GM18873 (cell line): ENCODE data around the gene VPS54.
"Not testable (repeated sequence)": the region's sequence is repeated elsewhere in the genome, so short reads cannot be mapped to it uniquely, and the experiment has no call there.

ENCODE experiments used
- ATAC-seq: cut with Tn5 transposase; IDR thresholded peaks from one replicate; pipeline ENCODE4 v1.9.1; 2021; ENCODE audit warnings: mild to moderate bottlenecking, moderate library complexity, moderate number of reproducible peaks; ENCODE audit not compliant: unreplicated experiment, low FRiP score

Gene VPS54

DNA sequence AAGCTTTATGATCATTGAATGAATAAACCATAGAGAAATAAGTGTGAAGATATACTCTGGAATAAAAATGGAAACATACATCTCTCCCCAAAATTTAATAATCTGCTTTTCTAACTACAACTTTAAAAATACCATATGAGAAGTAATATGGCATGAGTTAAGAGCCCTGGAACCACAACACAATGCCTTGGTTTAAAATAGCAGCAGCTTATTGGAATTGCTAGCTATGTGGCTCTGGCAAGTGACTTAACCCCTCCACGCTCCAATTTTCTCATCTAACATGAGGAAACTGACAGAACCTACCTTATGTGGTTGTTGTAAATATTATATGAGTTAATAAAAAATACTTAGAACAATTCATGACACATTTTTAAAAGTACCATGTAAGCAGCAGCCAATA is 76.4 kb downstream of the VPS54 start:
- ATAC-seq, result no peak

DNA sequence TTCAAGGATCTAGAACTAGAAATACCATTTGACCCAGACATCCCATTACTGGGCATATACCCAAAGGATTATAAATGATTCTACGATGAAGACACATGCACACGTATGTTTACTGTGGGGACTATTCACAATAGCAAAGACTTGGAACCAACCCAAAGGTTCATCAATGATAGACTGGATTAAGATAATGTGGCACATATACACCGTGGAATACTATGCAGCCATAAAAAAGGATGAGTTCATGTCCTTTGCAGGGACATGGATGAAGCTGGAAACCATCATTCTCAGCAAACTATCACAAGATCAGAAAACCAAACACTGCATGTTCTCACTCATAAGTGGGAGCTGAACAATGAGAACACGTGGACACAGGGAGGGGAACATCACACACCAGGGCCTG is 87.1 kb downstream of the VPS54 start:
- not testable (repeated sequence) for ATAC-seq

DNA sequence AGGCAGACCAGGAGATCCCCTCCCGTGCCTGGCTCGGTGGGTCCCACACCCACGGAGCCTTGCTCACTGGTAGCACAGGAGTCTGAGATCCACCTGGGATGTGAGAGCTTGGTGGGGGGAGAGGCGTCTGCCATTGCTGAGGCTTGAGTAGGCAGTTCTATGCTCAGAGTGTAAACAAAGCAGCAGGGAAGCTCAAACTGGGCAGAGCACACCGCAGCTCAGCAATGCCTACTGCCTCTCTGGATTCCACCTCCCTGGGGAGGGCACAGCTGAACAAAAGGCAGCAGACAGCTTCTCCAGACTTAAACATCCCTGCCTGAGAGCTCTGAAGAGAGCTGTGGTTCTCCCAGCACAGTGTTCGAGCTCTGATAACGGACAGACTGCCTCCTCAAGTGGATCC is 92.4 kb downstream of the VPS54 start:
- ATAC-seq, result no peak

DNA sequence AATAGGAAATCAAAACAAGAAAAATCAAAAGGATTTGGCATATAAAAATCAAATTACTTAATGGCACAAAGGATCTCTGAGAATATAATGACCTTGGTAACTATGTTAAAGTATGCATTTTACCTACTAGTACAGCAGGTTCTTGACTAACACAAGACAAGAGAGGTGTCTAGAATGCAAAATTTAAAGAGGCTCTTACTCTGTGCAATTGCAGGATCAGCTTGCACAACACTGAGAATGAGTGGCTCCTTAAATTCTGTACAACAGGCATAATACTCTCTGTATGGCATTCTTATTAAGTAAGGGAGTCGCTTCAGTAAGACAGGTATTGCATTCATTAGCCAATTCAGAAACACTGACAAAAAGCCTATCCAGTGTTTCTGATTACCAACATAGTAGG is 104.9 kb downstream of the VPS54 start:
- ATAC-seq, result no peak

DNA sequence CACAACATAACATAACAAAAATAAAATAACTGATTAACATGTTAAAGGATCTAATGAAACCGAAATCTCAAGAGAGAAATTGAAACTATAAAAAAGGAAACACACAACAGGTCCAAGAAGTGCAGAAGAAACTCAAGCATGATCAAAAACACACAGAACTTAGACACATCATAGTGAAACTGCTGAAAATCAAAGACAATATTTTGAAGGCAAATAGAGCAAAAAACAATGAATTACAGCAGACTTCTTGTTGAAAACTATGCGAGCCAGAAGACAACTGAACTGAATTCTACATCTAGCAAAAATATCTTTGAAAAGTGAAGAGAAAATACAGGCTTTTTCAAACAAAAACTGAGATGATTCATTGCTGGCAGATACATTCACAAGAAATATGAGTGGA is 116.2 kb downstream of the VPS54 start:
- no peak for ATAC-seq

DNA sequence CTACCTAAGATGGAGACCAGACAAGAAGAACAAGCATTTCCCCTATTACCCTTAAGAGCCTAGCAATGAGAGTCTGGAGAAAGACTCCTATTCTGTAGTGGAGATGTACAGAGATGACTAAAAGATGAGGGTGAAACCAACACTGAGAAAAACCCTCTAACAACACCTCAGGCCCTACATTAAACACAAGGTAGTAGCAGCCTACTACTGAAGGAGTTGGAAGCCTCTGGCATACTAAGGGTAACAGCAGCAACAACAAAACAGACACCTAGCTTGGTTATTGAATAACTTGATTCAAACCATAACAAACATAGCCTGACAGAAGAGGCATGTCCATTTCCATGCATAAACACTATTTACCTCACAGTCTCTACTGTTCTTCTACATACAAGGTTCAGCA is 117.1 kb downstream of the VPS54 start:
- ATAC-seq, result no peak

DNA sequence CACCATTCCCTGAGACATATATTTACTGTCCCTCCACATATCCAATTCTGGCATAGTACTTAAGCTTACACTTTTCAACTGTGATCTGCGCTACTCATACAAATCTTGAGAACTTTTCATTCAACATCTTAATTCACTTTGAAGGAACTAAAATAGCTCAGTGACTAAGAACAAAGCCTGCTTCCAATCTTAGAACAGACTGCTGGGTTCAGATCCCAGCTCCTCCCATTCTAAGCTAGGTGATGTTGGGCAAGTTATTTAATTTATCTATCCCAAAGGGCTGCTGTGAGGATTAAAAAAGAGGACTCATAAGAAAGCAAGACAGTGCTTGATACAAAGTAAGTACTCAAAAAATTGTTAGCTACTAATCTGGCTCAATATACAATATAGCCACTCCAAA is 119.6 kb downstream of the VPS54 start:
- ATAC-seq, result no peak

DNA sequence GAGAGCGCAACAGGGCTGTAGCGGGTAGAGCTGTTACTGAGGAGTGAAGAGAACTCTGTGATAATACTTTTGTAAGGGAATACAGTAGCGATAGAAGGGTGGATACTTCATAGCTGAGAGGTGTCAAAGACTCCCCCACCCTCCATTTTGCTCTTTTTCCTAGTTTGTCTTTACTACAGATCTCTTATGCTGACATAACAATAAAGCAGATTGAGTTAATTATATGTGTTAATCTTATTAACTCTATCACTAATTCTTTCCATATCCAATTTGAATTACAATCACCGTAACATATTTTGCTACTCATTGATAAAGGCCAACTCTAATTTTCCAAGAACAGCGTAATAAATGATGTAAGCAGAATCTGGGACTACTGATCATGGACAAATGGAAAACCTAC is 120.4 kb downstream of the VPS54 start:
- no peak for ATAC-seq

DNA sequence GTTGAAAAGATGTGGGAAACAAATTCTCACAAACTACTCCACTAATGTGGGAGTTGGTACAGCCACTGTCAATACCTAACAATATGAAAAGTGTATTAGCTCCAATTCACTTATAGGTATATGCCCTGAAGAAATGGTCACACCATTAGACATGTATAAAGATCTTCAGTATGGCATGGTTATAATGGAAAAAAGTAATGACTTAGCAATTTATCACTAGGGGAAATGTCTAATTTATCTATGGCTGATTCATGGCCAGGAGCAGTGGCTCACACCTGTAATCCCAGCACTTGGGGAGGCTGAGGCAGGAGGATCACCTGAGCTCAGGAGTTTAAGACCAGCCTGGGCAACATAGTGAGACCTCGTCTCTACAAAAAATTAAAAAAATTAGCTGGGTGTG is 125.1 kb downstream of the VPS54 start:
- ATAC-seq, result no peak

DNA sequence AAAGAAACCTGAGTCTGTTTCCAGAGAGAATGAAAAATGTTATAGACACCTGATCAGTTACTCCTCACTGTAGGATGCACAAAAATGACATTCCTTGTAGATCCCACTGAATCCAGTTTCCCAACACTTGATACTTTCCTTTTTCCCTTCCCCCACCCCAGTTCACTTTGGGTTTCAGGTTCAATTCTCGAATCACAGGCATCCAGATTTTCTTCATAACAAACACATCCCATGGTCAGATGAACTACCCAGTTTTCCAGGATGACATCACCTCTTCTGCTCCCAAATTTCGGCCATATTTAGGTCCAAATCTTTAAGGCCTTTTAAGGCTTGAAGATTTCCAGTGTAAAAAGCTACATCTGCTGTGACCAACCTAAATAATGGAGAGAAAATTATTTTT is 126.1 kb downstream of the VPS54 start:
- ATAC-seq, result no peak

DNA sequence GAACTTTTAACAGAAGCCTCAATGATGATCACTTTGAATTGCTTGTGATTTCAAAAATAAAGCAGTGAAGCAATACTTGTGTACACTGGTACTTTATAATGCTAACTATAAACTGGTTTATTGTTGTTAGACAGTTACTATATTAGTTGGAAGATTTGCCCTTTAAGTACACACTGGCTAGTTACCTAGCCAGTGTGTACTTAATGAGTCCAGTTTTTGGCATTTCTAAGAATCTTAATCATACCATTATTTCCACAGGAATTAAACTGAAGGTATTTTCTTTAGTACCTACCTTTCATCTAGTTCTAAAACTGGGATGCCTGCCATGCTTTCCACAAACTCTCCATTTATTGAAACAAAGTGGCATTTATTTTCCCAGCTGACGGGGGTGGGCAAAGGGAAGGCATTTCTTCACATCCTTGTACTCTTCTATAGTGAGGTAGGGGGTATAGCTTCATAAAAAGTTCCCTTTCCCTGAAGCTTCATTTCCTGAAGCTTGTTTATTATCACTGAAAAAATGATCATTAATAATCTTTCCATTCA is 127.7 kb downstream of the VPS54 start:
- ATAC-seq, result no peak

DNA sequence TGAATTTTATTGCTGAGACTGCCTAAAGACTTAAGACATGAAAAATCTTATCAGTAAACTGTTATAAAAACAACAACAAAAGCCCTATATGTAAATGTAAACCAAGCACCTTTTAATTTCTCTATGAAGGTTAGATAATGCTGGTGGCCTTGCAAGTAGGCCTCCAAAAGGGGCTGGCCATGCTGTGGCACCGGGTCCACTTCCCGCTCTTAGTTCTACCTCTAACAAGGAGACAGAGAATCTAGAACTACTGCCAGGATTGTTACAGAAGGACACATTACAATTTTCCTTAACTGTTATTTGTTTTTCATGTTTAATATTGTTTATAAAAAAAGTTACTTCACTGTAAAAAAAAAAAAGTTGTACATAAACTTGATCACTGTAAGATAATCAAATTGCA is 128.6 kb downstream of the VPS54 start:
- ATAC-seq, result no peak

DNA sequence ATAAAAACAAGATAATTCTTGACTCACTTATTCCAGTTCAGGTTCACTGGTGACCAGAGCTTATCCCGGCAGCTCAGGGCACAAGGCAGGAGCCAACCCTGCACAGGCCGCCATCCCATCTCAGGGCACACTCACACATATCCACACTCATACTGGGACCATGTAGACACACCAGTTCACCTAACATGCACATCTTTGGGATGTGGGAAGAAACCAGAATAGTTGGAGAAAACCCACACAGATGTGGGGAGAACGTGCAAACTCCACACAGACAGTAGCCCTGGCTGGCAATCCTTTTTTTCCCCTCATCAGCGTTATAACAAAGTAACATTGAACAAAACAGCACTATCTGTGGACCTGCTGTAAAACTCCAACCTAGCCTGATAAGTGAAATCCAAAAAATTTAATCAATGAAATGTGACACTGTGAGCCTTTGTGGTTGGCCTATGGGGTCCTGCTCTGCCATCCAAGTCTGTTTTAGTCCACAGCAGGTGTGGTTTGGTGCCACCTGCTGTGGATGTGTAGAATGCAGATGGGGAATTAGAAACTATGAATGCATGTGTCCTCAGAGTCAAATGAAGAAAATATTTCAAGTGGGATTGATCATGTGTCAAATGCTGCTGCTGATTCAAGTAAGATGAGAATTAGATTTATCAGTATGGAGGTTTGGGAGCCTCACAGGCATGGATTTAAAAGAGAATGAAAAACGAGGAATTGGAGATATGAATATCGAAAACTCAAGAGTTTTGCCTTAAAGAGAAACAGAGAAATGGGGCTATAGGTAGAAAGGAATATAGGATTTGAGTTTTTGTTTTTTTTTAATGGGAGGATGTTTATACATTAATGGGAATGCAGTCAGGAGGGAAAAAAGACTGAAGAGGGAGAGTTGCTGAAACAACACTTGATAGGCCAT is 130.5 kb downstream of the VPS54 start:
- peak; percentile 62 for ATAC-seq

DNA sequence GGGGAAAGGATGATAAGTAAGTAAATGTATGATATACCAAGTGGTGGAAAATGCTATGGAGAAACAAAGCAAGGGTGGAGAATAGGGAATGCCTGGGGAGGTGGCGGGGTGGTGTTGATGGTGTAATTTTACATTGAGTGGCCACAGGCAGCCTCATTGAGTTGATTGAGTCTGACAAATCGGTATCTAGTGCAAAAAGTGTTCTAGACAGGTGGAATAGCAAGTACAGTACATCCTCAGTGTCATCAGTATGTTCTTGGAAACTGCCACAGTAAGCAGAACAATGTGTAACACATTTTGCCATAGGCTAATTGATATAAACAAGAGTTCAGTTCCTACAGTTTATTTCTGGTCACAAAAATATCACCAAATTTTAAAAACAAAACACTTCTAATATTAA is 131.2 kb downstream of the VPS54 start:
- ATAC-seq, result no peak

DNA sequence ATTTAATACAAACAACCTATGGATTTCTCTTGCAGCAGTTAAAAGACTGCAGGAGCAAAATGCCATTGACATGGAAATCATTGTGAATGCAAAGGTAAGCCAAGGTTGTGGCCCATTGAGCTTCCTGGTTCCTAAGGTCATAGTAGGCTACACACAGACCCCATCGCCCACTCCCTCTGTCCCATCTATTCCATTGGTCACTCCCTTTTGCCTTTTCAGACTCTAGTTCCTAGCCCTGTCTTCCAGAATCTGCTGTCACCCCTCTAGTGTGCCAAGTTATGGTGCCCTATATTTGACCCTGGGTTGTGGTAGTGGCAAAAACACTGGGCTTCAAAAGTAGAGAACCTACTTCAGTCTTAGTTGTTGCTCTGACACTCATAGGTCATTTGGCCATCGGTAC is 132.8 kb downstream of the VPS54 start:
- ATAC-seq, result no peak

DNA sequence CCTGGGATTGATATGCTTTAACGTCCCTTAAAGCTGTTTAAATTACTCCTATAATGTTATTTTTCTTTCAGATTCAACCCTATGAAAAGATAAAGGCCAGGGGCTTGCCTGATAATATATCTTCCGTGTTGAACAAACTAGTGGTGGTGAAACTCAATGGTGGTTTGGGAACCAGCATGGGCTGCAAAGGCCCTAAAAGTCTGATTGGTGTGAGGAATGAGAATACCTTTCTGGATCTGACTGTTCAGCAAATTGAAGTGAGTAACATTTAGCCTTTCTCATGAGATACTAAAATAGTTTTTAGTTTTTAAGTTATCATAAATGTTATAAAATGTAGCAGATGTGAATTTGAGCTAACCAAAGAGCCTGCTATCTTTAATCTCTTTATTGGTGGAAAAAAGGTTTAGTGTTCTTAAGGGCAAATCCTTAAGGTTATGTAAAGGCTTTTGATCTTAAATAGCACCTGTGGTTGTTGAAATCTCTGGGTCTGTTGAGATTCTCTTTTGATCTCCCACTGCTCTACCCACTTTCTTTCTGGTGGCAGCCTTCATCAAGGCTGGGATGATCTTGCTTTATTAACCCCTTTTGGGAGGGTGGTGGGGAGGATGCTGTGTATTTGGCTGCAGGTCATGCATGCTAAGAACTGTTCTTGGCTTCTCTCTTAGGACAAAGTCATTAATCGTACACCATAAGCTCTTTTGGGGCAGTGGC is 136.7 kb downstream of the VPS54 start:
- ATAC-seq, result no peak

DNA sequence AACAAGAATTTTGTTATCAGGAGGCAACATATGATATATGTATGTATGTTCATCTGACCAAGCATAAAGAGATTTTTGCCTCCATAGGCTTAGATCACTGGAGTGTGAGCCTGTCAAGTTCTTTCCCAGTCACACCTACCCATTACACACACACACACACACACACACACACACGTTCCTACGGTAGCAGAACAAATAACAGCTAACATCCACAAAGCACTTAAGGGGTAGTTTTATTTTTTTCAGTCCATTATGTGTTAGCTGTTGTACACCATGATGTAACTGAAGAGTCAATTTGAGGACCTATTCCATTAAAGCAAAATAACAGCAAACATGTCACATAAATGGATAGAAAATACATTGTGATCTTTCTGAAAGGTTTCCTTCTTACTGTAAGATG is 138.0 kb downstream of the VPS54 start:
- ATAC-seq, result no peak

DNA sequence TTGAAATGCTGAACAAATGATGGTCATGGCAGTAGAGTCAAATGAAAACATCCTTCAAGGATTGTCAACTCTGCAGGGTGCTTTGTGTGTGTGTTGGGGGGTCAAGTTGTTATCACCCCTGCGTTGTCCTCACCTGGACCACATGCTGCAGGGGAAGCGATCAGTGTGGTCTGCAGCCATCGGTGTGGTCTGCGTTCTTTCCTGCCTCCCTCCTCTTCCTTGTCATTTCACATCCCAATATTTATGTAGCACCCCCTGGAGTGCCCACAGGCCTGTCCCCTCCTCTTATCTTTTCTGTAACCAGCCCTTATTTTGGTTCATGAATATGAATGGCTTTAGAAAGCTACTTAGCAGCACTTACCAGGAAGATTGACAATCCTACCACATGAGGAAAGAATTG is 138.6 kb downstream of the VPS54 start:
- no peak for ATAC-seq

DNA sequence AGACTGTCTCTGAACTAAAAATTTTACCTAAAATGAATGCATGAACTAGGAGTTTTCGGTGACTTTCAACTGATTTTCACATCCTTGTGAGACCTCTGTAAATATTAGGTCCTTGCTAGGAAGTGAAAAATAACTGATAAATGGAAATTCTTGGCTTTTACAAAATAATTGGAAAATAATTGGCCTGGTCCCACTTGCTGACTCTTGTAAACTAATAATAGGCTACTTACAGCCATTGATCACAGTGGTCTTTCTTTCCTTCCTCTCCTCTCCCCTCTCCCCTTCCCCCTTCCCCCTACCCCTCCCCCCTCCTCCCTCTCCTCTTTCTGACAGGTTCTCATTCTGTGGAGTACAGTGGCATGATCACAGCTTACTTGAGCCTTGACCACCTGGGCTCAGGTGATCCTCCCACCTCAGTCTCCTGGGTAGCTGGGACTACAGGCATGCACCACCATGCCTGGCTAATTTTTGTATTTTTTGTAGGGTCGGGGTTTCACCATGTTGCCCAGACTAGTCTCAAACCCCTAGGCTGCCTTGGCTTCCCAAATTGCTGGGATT is 139.3 kb downstream of the VPS54 start:
- no peak for ATAC-seq

DNA sequence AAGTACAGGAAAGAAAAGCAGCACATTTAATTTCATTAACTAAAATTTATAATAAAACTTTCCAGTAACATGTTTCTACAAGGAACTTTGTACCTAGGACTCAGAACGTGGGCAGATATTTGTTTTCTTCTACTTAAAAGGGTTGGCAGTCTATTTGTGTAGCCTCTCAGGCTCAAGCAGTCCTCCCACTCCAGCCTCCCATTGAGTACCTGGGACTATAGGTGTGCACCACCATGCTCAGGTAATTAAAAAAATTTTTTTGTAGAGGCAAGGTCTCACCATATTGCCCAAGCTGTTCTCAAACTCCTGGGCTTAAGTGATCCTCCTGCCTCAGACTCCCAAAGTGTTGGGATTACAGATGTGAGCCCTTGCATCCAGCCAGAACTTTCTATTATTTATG is 140.7 kb downstream of the VPS54 start:
- ATAC-seq, result no peak

DNA sequence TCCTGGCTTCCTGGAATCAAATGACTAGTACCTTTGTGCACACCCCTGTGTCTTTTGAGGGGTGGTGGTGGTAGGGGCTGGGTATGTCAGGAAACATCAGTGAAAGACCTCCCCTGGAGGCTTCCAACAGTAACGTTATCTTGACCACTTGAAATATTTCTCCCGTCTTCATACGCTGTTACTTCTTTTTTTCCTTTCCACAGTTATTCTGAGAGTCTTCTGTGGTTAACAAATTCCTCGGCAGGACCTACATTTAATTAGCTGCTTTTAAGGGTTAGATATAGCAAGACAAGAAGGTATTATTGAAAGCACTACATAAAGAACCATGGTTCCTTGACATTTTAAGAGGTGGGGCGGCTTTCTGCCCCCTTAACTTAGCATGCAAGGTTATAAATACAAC is 142.9 kb downstream of the VPS54 start:
- no peak for ATAC-seq
